8988T (cell line): Measurements from ENCODE around the gene ADIPOQ.
"Not testable (repeated sequence)": the region's sequence is repeated elsewhere in the genome, so short reads cannot be mapped to it uniquely, and the experiment has no call there.

ENCODE experiments used
- DNase-seq: peaks from one replicate; pipeline ENCODE4 v3.0.0; 2011

ADIPOQ gene

GRCh38 chr3:186873796-186874195 is 31.3 kb downstream of the ADIPOQ start:
- not testable (repeated sequence) for DNase-seq

GRCh38 chr3:186874216-186874615 is 31.7 kb downstream of the ADIPOQ start:
- not testable (repeated sequence) for DNase-seq

GRCh38 chr3:186874841-186875240 is 32.3 kb downstream of the ADIPOQ start:
- not testable (repeated sequence) for DNase-seq

GRCh38 chr3:186875708-186876107 is 33.2 kb downstream of the ADIPOQ start:
- no peak for DNase-seq

- no peak for DNase-seq
These were observed 37.3 kb downstream of the ADIPOQ start for GRCh38 chr3:186879781-186880180.

GRCh38 chr3:186880406-186880805 is 37.9 kb downstream of the ADIPOQ start:
- DNase-seq: no peak

GRCh38 chr3:186882150-186882524 is 39.6 kb downstream of the ADIPOQ start:
- DNase-seq: no peak

- peak; percentile 56 for DNase-seq
These were observed 40.6 kb downstream of the ADIPOQ start for GRCh38 chr3:186882881-186883685.

- DNase-seq: no peak
These were observed 41.2 kb downstream of the ADIPOQ start for GRCh38 chr3:186883686-186884058.

- not testable (repeated sequence) for DNase-seq
These were observed 42.4 kb downstream of the ADIPOQ start for GRCh38 chr3:186884868-186885267.

- DNase-seq: no peak
These were observed 43.9 kb downstream of the ADIPOQ start for GRCh38 chr3:186886202-186886981.

GRCh38 chr3:186887507-186887938 is 45.0 kb downstream of the ADIPOQ start:
- DNase-seq: not testable (repeated sequence)

- no peak for DNase-seq
These were observed 46.1 kb downstream of the ADIPOQ start for GRCh38 chr3:186888569-186888968.

GRCh38 chr3:186889698-186890097 is 47.2 kb downstream of the ADIPOQ start:
- DNase-seq: not testable (repeated sequence)

GRCh38 chr3:186890911-186891310 is 48.4 kb downstream of the ADIPOQ start:
- DNase-seq: no peak

GRCh38 chr3:186893071-186893470 is 50.6 kb downstream of the ADIPOQ start:
- not testable (repeated sequence) for DNase-seq

GRCh38 chr3:186895406-186895805 is 52.9 kb downstream of the ADIPOQ start:
- no peak for DNase-seq

- DNase-seq: no peak
These were observed 53.5 kb downstream of the ADIPOQ start for GRCh38 chr3:186896006-186896405.

GRCh38 chr3:186896875-186897274 is 54.4 kb downstream of the ADIPOQ start:
- DNase-seq: no peak

GRCh38 chr3:186901135-186901734 is 58.7 kb downstream of the ADIPOQ start:
- DNase-seq: no peak

- DNase-seq: no peak
These were observed 59.6 kb downstream of the ADIPOQ start for GRCh38 chr3:186902154-186902553.

- DNase-seq: no peak
These were observed 60.2 kb downstream of the ADIPOQ start for GRCh38 chr3:186902713-186903112.

GRCh38 chr3:186903676-186904075 is 61.2 kb downstream of the ADIPOQ start:
- not testable (repeated sequence) for DNase-seq

GRCh38 chr3:186907075-186907474 is 64.6 kb downstream of the ADIPOQ start:
- DNase-seq: not testable (repeated sequence)
